Tibial nerve (tissue), 4 donors: ENCODE results near the gene FHOD1. TPM values are rescaled to one million over a fixed set of nuclear protein-coding genes. Genes with fewer than 3 reads are reported as not detected.

Experiments used
- DNase-seq, 2 donors: peaks; one replicate each; pipeline ENCODE4 v3.0.0-alpha.2; 2019; ENCODE audit warnings: low spot score in 2 of 2
- H3K27ac ChIP-seq, 4 donors: fragments of 200-600 bp; sonication (generic) in 3 of 4; one replicate each; pipeline ENCODE4 v1.5.1; 2017 to 2019; ENCODE audit warnings: mild to moderate bottlenecking in 1 of 4
- H3K27me3 ChIP-seq, 2 donors: fragments of 200-600 bp; sonication (generic) in 1 of 2; one replicate each; pipeline versions ENCODE4 v1.5.1 to v1.6.0; 2017 to 2019
- H3K36me3 ChIP-seq, 3 donors: fragments of 200-600 bp; sonication (generic); one replicate each; pipeline ENCODE4 v1.5.1; 2018 to 2019
- H3K4me1 ChIP-seq, 4 donors: fragments of 200-600 bp; sonication (generic) in 3 of 4; one replicate each; pipeline ENCODE4 v1.5.1; 2017 to 2019
- H3K4me3 ChIP-seq, 4 donors: fragments of 200-600 bp; sonication (generic) in 3 of 4; one replicate each; pipeline ENCODE4 v1.5.1; 2017 to 2019; ENCODE audit warnings: mild to moderate bottlenecking in 1 of 4, moderate library complexity in 1 of 4
- H3K9me3 ChIP-seq, 4 donors: fragments of 200-600 bp; sonication (generic) in 3 of 4; one replicate each; pipeline ENCODE4 v1.5.1; 2017 to 2019
- EP300 ChIP-seq, 2 donors: sonication (generic); formaldehyde crosslinking; IDR thresholded peaks; one replicate each; pipeline ENCODE4 v1.6.1; 2017; ENCODE audit warnings: antibody characterized with exemption in 2 of 2, mild to moderate bottlenecking in 1 of 2
- POLR2A ChIP-seq, 2 donors: fragments of 450-650 bp; IDR thresholded peaks; one replicate each; pipeline ENCODE4 v1.6.1; 2017; ENCODE audit warnings: antibody characterized with exemption in 2 of 2, mild to moderate bottlenecking in 2 of 2, moderate library complexity in 2 of 2
- WGBS, 2 donors: methylation state at CpG; one replicate each; pipeline ENCODE4 v1.1.5; 2018; 5-methylcytosine and 5-hydroxymethylcytosine counted together
- small RNA-seq: library from RNA; depleted of rRNA; stranded (forward); fragments of <200 nt; gene quantifications from one replicate; pipeline ENCODE3, GENCODE V24; 2016
- total RNA-seq, 4 donors: library from RNA; depleted of rRNA; stranded (reverse); fragments of >200 nt; gene quantifications; one replicate each; pipeline ENCODE4 v1.1.0, GENCODE V29; 2016
- TF ChIP-seq, protein P1 (sequence below), 5 experiments: fragments of 200-600 bp in 3 of 5; fragments of 450-650 bp in 2 of 5; sonication (generic) in 3 of 5; IDR thresholded peaks; one replicate each; pipeline ENCODE4 v1.5.1; 2016 to 2019; ENCODE audit warnings: antibody characterized with exemption in 5 of 5, mild to moderate bottlenecking in 3 of 5, moderate library complexity in 2 of 5

Gene FHOD1
- total RNA-seq, 4 donors from 2014 or later = 17.3 to 45.3 (median 25.5) TPM

DNA sequence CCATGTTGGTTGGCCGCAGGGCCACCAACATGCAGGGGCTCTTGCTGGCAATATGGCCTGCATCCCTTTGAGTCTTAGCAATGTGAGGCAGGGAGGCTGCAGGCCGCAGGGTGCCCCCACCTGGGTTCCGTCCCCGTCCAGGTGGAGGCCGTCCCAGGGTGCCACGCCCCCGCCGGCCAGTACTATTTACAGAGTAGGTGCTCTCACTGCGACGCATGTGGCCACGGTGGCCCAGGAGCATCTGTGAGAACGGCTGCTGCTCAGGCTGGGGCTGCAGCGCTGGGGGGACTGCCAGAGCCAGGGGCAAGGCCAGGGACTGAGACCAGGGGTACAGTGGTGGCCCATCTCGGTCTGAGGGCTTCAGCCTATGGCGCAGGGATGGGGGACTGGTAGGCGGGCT is 67.1 kb downstream of the FHOD1 start:
- H3K4me3 ChIP-seq = no peak overlapping the region
- H3K4me1 ChIP-seq = peaks cover 0 to 49% (median 18%) of the 10 kb centered on the region in 4 donors

GRCh38 chr16:67179421-67180080 is 67.7 kb downstream of the FHOD1 start:
- TF ChIP-seq, protein P1, sequence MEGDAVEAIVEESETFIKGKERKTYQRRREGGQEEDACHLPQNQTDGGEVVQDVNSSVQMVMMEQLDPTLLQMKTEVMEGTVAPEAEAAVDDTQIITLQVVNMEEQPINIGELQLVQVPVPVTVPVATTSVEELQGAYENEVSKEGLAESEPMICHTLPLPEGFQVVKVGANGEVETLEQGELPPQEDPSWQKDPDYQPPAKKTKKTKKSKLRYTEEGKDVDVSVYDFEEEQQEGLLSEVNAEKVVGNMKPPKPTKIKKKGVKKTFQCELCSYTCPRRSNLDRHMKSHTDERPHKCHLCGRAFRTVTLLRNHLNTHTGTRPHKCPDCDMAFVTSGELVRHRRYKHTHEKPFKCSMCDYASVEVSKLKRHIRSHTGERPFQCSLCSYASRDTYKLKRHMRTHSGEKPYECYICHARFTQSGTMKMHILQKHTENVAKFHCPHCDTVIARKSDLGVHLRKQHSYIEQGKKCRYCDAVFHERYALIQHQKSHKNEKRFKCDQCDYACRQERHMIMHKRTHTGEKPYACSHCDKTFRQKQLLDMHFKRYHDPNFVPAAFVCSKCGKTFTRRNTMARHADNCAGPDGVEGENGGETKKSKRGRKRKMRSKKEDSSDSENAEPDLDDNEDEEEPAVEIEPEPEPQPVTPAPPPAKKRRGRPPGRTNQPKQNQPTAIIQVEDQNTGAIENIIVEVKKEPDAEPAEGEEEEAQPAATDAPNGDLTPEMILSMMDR (IDR thresholded peaks at IDR 0.05) = no peak
- TF ChIP-seq EP300 (IDR thresholded peaks at IDR 0.05) = no peak
- TF ChIP-seq POLR2A (IDR thresholded peaks at IDR 0.05) = no peak
- Histone ChIP-seq H3K27me3 (peaks cover 0 to 14% of the 10 kb centered on the region in 2 donors), H3K9me3 (no peaks in the 10 kb centered on the region), H3K4me1 (peaks cover 0 to 49% (median 16%) of the 10 kb centered on the region in 4 donors), H3K27ac (no peak overlapping the region), H3K36me3 (no peaks in the 10 kb centered on the region), H3K4me3 (no peak overlapping the region)
- WGBS, 2 donors = 88 to 93% methylated on average over 9 to 10 of the region's 13 CpGs
- DNase-seq = no peak

More for the DNA sequence above, 67.1 kb downstream of the FHOD1 start:
- Histone ChIP-seq H3K9me3 (no peaks in the 10 kb centered on the region), H3K36me3 (no peaks in the 10 kb centered on the region), H3K27ac (no peak overlapping the region), H3K27me3 (peaks cover 0 to 13% of the 10 kb centered on the region in 2 donors)
- 92 to 95% methylated on average over 15 to 16 of the region's 16 CpGs for WGBS, 2 donors
- no peak for DNase-seq
- TF ChIP-seq, protein P1 (IDR thresholded peaks at IDR 0.05) = no peak
- TF ChIP-seq POLR2A (IDR thresholded peaks at IDR 0.05) = no peak
- no peak for TF ChIP-seq EP300 (IDR thresholded peaks at IDR 0.05)

Small RNAs within 50 kb of the gene (small RNA-seq; reads per million reads assigned to genes)
- 24.8 reads per million, percentile 93 among the genes with 10 or more reads in this experiment for gene MIR328

Other genes with a start within 250 kb of the FHOD1 start
- gene CBFB, start 218.3 kb downstream of the FHOD1 start, total RNA-seq = 10 to 100 TPM; 46.7 to 70.5 (median 59.9) TPM
- gene PHAF1, start 137.5 kb downstream of the FHOD1 start, total RNA-seq = 10 to 100 TPM; 22.2 to 34.5 (median 28.1) TPM
- 10 to 100 TPM in 3 of 4 donors, 1 to 10 TPM in 1; 9.3 to 23.1 (median 18.4) TPM for gene B3GNT9, start 96.5 kb downstream of the FHOD1 start, total RNA-seq
- 10 to 100 TPM; 26.0 to 46.5 (median 36.2) TPM for gene TRADD, start 87.6 kb downstream of the FHOD1 start, total RNA-seq
- gene FBXL8, start 87.5 kb downstream of the FHOD1 start, total RNA-seq = 10 to 100 TPM; 17.7 to 58.5 (median 40.0) TPM
- 100 to 1,000 TPM; 103 to 167 (median 153) TPM for gene HSF4, start 82.7 kb downstream of the FHOD1 start, total RNA-seq
- 10 to 100 TPM; 55.5 to 95.4 (median 76.6) TPM for gene NOL3, start 76.9 kb downstream of the FHOD1 start, total RNA-seq
- gene MATCAP1, start 63.5 kb downstream of the FHOD1 start, total RNA-seq = 10 to 100 TPM; 13.6 to 42.9 (median 18.9) TPM
- gene EXOC3L1, start 57.3 kb downstream of the FHOD1 start, total RNA-seq = 1 to 10 TPM in 3 of 4 donors, under 1 TPM in 1; 0.66 to 3.9 (median 2.6) TPM
- 100 to 1,000 TPM in 2 of 4 donors, 10 to 100 TPM in 2; 60.1 to 119 (median 99.8) TPM for gene E2F4, start 55.3 kb downstream of the FHOD1 start, total RNA-seq
- gene ELMO3, start 48.4 kb downstream of the FHOD1 start, total RNA-seq = 10 to 100 TPM in 1 of 4 donors, 1 to 10 TPM in 3; 2.4 to 14.4 (median 4.4) TPM
- 10 to 100 TPM; 28.0 to 47.6 (median 41.2) TPM for gene TMEM208, start 20.4 kb downstream of the FHOD1 start, total RNA-seq
- gene SLC9A5, start 1.5 kb upstream of the FHOD1 start, total RNA-seq = 1 to 10 TPM in 3 of 4 donors, under 1 TPM in 1; 0.59 to 2.0 (median 1.5) TPM
- 10 to 100 TPM; 25.6 to 42.4 (median 34.6) TPM for gene PLEKHG4, start 32.1 kb upstream of the FHOD1 start, total RNA-seq
- 1 to 10 TPM in 1 of 4 donors, under 1 TPM in 3; under 0.01 to 2.3 (median 0.25) TPM for gene KCTD19, start 79.3 kb upstream of the FHOD1 start, total RNA-seq
- 1 to 10 TPM in 2 of 4 donors, under 1 TPM in 1, not detected in 1; 0.30 to 4.6 (median 2.1) TPM for gene LRRC36, start 79.3 kb upstream of the FHOD1 start, total RNA-seq
- 10 to 100 TPM in 2 of 4 donors, 1 to 10 TPM in 2; 5.7 to 13.6 (median 9.9) TPM for gene TPPP3, start 146.0 kb upstream of the FHOD1 start, total RNA-seq
- 10 to 100 TPM; 24.3 to 46.2 (median 32.8) TPM for gene ZDHHC1, start 169.0 kb upstream of the FHOD1 start, total RNA-seq
- 1 to 10 TPM in 1 of 4 donors, under 1 TPM in 2, not detected in 1; 0.20 to 2.9 (median 0.60) TPM for gene HSD11B2, start 183.6 kb upstream of the FHOD1 start, total RNA-seq
- gene ATP6V0D1, start 233.7 kb upstream of the FHOD1 start, total RNA-seq = 100 to 1,000 TPM in 1 of 4 donors, 10 to 100 TPM in 3; 55.1 to 113 (median 73.7) TPM
- not detected for gene AGRP, start 236.1 kb upstream of the FHOD1 start, total RNA-seq